MCF 10A (cell line): ENCODE results near the gene PRKCZ. TPM values are rescaled to one million over a fixed set of nuclear protein-coding genes. Genes with fewer than 3 reads are reported as not detected.

Experiments used
- BruUV-seq: library from RNA; stranded (reverse); fragments of 400-500 nt; replicated peaks from 2 replicates; lab custom pipeline; 2021; lab: Mats Ljungman, UMichigan
- CTCF ChIA-PET: fragments of 300-600 bp; sonication (Branson Sonifier 250); formaldehyde crosslinking; extraction: SDS; loops from one replicate; lab custom pipeline; 2021; ENCODE audit warnings: antibody characterized with exemption, inconsistent platforms; lab: Yijun Ruan, JAX
- POLR2A ChIA-PET: fragments of 300-600, 350-650 bp; sonication (Branson Sonifier 250); formaldehyde crosslinking; extraction: SDS; loops from one replicate; lab custom pipeline; 2020; ENCODE audit warnings: antibody characterized with exemption, inconsistent platforms; lab: Yijun Ruan, JAX
- DNase-seq: peaks from one replicate; pipeline ENCODE4 v3.0.0-alpha.2; 2018; ENCODE audit not compliant: unreplicated experiment
- H3K27ac Mint-ChIP-seq: one replicate; pipeline ENCODE4 v1.8.0; 2022; ENCODE audit warnings: mild to moderate bottlenecking, low read depth, mixed read lengths; ENCODE audit not compliant: unreplicated experiment
- H3K27me3 Mint-ChIP-seq: one replicate; pipeline ENCODE4 v1.8.0; 2022; ENCODE audit warnings: mixed read lengths; ENCODE audit not compliant: insufficient read depth, unreplicated experiment
- H3K36me3 Mint-ChIP-seq: one replicate; pipeline ENCODE4 v1.8.0; 2022; ENCODE audit warnings: mild to moderate bottlenecking, moderate library complexity, mixed read lengths; ENCODE audit not compliant: insufficient read depth, unreplicated experiment
- H3K4me1 Mint-ChIP-seq: one replicate; pipeline ENCODE4 v1.8.0; 2022; ENCODE audit warnings: mixed read lengths; ENCODE audit not compliant: insufficient read depth, unreplicated experiment
- H3K4me3 Mint-ChIP-seq: one replicate; pipeline ENCODE4 v1.8.0; 2022; ENCODE audit warnings: mild to moderate bottlenecking, moderate library complexity, mixed read lengths; ENCODE audit not compliant: unreplicated experiment
- H3K9me3 Mint-ChIP-seq: one replicate; pipeline ENCODE4 v1.8.0; 2022; ENCODE audit warnings: mixed read lengths; ENCODE audit not compliant: unreplicated experiment
- CTCF ChIP-seq: fragments of 200-600 bp; IDR thresholded peaks from one replicate; pipeline ENCODE4 v1.8.0; 2022; ENCODE audit warnings: antibody characterized with exemption, mild to moderate bottlenecking; ENCODE audit not compliant: unreplicated experiment
- intact Hi-C: fragments of 100-400 bp; cut with micrococcal nuclease; formaldehyde crosslinking; loops from 2 replicates; pipeline ENCODE4 v1.14.1; 2022
- total RNA-seq: library from RNA; stranded (reverse); gene quantifications from 2 replicates; pipeline ENCODE4 v1.2.3, GENCODE V29; 2022

The PRKCZ gene
- total RNA-seq, 1 experiment from 2014 or later, result 24.9 TPM

GRCh38 chr1:2001773-2002411 is 48.3 kb upstream of the PRKCZ start:
- CTCF ChIA-PET, result interaction anchor here (0.6 to 0.7 kb wide), 2 partner anchors 32 to 172 kb away, joined by 3 to 4 read pairs; no protein-coding TSS in a partner anchor
- DNase-seq, result no peak
- H3K9me3 Mint-ChIP-seq, result no peaks in the 10 kb centered on the region
- H3K4me3 Mint-ChIP-seq, result no peak overlapping the region
- TF ChIP-seq CTCF, result no peak
- intact Hi-C loops, result no loop called here
- H3K36me3 Mint-ChIP-seq, result peaks cover 6% of the 10 kb centered on the region
- no TSS peak for BruUV-seq
- no peaks in the 10 kb centered on the region for H3K27me3 Mint-ChIP-seq
- H3K27ac Mint-ChIP-seq, result no peak overlapping the region
- no peaks in the 10 kb centered on the region for H3K4me1 Mint-ChIP-seq
- POLR2A ChIA-PET, result no interaction called here

GRCh38 chr1:2003541-2004131 is 46.6 kb upstream of the PRKCZ start, which contains the start of gene CFAP74:
TSS of gene CFAP74 (minus strand) at chr1:2003786. CDS start at chr1:1990956, 12,830 bp downstream.
- Mint-ChIP-seq H3K9me3 (no peaks in the 10 kb centered on the region), H3K27ac (no peak within 1 kb of the TSS), H3K27me3 (no peaks in the 10 kb centered on the region), H3K4me1 (no peaks in the 10 kb centered on the region), H3K36me3 (peaks cover under 1% of the 10 kb centered on the region), H3K4me3 (no peak within 1 kb of the TSS)
- BruUV-seq, result no TSS peak
- no peak for DNase-seq
- no peak for TF ChIP-seq CTCF
- intact Hi-C loops, result no loop called here
- ChIA-PET POLR2A (interaction anchor here (0.7 kb wide), 1 partner anchor 76 kb away, joined by 3 read pairs; no protein-coding TSS in a partner anchor), CTCF (interaction anchor here (1.1 kb wide), 1 partner anchor 43 kb away, joined by 4 read pairs; no protein-coding TSS in a partner anchor)

- no TSS peak for BruUV-seq
- intact Hi-C loops, result no loop called here
- no peak overlapping the region for H3K4me3 Mint-ChIP-seq
- no peaks in the 10 kb centered on the region for H3K36me3 Mint-ChIP-seq
- DNase-seq, result no peak
- no peaks in the 10 kb centered on the region for H3K9me3 Mint-ChIP-seq
- POLR2A ChIA-PET, result no interaction called here
- peaks cover 9% of the 10 kb centered on the region for H3K27me3 Mint-ChIP-seq
- CTCF ChIA-PET, result interaction anchor here (1.2 kb wide), 1 partner anchor 44 kb away, joined by 4 read pairs; no protein-coding TSS in a partner anchor
- H3K27ac Mint-ChIP-seq, result no peak overlapping the region
- no peak for TF ChIP-seq CTCF
- H3K4me1 Mint-ChIP-seq, result no peaks in the 10 kb centered on the region
These were observed 45.4 kb upstream of the PRKCZ start for GRCh38 chr1:2004856-2005255.
